GM21737 (cell line): ENCODE data around the gene TAF1B.

ENCODE experiments used
- ATAC-seq: cut with Tn5 transposase; IDR thresholded peaks from one replicate; pipeline ENCODE4 v1.9.1; 2021; ENCODE audit warnings: mild to moderate bottlenecking, moderate library complexity; ENCODE audit not compliant: unreplicated experiment

Gene TAF1B

GRCh38 chr2:9982891-9983290, 139.6 kb downstream of the TAF1B start:
- no peak for ATAC-seq

GRCh38 chr2:9983401-9984216, 140.3 kb downstream of the TAF1B start:
- no peak for ATAC-seq
